Stimulated activated CD4-positive, alpha-beta T cell treated with anti-CD3 and anti-CD28 coated beads, Interleukin-1b, Interleukin-23, amount 100 ng/mL, for 48 hours (primary cell): ENCODE measurements around the gene ZNF791.
"Not testable (repeated sequence)": the region's sequence is repeated elsewhere in the genome, so short reads cannot be mapped to it uniquely, and the experiment has no call there.

ENCODE experiments used
- DNase-seq: peaks from one replicate; pipeline ENCODE4 v3.0.0-alpha.2; 2020

The ZNF791 gene

DNA sequence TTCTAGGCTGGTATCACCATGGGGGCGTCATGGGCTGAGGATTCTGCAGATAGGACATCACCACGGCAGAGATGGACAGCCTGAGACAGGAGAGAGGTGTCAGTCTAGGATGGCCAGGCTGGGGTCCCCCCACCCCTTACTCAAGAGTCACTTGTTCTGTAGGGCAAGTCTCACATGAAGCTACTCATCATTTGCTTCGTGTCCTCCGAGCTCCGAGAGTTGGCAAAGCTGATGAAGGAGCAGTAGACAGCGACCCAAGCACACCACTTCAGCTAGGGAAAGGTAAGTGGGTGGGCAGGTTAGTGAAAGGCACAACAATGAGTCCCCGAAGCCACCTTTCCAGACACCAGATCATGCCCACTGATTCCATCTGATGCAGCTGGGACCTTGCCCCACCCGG lies 57.6 kb downstream of the ZNF791 start:
- no peak for DNase-seq

DNA sequence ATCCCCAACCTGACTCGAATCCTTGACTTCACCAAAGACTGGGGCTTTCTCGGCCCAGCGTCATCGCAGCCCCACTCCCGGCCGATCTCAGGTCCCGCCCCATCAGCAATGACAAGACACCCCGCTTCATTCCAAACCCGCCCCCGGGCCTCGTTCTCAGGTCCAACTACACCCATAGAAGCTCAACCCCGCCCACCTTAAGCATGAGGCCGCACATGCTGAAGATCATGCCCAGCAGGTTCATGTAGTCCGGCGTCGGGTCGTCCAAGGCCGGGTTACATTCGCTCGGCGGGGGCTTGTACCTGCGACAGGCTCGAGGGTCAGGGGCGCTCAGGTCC lies 58.2 kb downstream of the ZNF791 start:
- peak; percentile 74 for DNase-seq

DNA sequence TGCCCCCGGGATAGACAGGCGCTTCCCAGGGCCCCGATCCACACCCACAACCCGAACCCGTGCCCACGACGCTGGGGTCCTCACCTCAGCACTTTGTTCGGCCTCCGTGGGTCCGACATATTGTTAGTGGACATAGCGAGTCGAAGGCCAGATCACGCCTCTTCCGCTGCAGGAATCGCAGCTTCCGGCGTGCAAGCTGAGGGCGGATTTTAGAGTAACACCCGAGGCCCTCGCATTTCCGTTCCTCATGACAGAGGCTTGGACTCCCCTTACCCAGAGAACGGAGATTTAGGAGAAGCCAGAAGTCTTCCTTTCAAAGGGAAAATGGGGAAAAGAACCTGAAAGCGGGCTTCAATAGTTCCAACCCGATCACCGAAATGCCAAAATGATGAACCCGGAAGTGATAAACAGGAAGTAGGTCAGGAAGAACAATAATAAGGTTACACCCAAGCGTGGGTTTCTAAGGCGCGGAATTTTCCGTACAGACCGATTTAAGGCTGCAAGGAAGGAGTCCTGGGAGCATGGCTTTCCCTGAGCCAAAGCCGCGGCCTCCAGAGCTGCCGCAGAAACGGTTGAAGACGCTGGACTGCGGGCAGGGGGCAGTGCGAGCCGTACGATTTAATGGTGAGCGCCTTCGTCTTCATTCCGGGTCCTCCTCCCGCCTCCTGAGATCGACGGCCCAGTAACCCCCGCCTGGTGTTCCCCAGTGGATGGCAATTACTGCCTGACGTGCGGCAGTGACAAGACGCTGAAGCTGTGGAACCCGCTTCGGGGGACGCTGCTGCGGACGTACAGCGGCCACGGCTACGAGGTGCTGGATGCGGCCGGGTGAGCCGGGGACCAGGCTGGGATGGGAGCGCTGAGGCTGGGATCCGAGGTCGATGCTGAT lies 58.8 kb downstream of the ZNF791 start:
- peak; percentile 66 for DNase-seq

DNA sequence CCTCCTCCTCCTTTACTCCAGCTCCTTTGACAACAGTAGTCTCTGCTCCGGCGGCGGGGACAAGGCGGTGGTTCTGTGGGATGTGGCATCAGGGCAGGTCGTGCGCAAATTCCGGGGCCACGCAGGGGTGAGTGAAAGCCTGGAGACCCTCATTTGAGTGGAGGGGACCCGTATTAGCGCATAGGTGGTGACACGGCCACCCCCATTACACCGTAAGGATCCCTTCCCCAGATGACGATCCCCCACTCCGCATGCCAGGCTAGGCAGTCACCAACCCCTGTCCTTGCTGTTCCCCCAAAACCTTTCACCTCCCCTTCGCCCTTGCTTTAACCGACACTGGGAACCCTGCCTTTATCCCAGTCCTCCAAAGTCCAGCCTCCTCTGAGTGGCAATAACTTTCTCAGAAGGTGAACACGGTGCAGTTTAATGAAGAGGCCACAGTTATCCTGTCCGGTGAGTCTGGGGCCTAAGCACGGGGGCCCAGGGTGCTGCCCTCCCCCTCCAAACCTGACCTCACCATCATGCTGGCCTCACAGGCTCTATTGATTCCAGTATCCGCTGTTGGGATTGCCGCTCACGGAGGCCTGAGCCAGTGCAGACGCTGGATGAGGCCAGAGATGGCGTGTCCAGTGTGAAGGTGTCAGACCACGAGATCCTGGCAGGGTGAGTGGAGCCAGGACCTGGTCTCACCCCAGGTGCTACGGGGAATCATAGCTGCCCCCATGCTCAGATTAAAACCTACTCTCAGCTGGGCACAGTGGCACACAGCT lies 59.6 kb downstream of the ZNF791 start:
- DNase-seq, result no peak

DNA sequence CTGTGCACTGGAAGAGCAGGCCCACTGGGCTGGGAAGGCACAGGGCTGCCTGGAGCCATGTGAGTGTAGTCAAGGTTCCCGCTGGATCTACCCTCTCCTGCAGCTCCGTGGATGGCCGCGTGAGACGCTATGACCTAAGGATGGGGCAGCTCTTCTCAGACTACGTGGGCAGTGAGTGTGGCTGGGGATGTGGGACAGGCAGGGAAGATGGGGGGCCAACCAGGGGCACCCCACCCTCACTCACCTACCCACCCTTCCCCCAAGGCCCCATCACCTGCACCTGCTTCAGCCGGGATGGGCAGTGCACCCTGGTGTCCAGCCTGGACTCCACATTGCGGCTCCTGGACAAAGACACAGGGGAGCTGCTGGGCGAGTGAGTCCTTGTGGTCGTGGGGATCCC lies 62.0 kb downstream of the ZNF791 start:
- DNase-seq, result no peak

DNA sequence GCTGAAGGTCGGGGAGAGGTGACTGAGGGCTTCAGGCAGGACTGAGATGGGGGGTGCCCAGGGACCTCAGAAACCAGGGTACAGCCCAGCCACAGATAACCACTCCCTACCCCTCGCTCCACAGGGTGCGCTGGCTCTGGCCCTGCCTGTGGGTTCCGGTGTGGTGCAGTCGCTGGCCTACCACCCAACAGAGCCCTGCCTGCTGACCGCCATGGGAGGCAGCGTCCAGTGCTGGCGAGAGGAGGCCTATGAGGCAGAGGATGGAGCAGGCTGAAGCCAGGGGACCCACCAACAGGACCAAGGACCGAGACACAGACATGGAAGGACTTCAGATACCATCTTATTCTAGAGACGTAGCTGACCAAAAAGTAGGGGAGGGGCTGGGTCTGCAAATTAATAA lies 64.7 kb downstream of the ZNF791 start:
- DNase-seq, result no peak

DNA sequence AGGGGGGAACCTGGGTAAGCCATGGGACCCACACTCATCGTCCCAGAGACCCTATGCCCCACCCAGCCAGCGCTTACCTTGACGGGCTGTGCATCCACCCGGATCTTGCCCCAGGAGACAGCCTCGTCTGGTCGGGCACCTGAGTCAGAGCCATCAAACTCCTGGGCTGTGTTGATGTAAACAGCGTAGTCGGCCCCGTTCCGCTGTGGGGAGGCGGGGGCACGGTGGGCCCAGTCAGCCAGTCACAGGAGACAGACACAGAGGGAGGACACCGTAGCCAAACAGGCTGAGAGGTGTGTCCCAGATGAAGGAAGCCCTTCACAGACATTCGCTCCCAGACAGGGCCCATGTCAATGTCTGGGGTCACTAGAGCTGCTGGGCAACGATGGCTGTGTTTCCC lies 65.2 kb downstream of the ZNF791 start:
- DNase-seq, result no peak

DNA sequence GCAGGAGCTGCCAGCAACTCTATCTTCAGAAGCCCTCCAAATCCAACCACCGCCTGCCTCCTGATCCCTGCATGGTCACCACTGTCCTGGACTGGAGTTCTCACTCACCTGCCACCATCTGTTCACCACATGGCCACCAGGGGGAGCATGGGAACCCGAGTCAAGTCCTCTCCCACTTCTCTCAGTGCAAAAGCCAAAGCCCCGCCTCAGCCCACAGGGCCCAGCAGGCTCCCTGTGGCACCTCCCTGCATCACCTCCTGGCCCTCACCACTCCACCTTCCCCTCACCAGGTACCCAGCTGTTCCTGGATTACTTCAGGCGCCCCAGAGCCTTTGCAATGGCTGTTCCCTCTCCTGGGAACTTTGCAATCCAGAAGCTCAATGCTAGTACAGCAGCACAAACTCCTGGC lies 65.7 kb downstream of the ZNF791 start:
- DNase-seq, result peak; percentile 87

DNA sequence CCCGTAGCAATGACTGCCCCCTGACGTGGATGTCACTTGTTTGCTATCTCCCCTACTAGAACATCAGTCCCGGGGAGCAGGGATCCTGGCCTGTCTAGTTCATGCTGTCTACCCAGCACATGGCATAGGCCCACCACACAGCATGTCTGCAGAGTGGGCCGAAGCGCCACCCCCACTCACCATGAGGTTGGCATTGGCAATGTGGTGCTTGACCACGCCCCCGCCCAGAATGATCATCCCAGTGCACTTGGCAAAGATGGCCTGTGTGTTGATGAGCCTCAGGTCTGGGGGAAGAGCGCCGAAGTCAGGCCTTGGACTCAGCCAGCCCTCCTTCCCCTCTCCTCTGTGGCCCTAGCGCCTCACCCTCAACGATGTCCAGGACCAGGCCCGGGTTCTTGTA lies 66.2 kb downstream of the ZNF791 start:
- no peak for DNase-seq

DNA sequence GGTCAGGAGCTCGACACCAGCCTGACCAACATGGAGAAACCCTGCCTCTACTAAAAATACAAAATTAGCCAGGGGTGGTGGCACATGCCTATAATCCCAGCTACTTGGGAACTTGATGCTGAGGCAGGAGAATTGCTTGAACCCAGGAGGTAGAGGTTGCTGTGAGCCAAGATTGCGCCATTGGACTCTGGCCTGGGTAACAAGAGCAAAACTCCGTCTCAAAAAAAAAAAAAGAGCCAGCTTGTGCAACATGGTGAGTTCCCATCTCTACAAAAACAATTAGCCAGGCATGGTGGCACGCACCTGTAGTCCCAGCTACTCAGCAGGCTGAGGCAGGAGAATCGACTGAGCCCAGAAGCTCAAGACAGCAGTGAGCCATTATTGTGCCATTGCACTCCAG lies 67.3 kb downstream of the ZNF791 start:
- not testable (repeated sequence) for DNase-seq

DNA sequence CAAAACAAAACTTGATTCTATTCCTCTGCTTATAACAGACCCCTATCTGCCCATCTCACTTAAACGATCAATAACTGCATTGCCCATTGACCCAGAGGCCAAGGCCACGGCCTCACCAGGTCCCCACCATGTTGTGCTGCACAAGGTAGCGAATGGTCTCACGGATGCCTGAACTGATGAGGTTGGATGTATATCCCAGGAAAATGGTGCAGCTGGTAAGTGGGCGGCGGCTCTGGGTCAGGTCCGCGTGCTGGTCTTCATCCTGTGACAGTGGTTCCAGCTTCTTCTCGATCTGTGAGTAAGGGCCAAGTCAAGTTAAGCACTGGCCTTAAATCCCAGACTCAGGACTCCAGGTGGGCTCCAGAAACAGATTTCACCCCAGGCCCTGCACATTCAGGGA lies 69.3 kb downstream of the ZNF791 start:
- DNase-seq, result no peak

DNA sequence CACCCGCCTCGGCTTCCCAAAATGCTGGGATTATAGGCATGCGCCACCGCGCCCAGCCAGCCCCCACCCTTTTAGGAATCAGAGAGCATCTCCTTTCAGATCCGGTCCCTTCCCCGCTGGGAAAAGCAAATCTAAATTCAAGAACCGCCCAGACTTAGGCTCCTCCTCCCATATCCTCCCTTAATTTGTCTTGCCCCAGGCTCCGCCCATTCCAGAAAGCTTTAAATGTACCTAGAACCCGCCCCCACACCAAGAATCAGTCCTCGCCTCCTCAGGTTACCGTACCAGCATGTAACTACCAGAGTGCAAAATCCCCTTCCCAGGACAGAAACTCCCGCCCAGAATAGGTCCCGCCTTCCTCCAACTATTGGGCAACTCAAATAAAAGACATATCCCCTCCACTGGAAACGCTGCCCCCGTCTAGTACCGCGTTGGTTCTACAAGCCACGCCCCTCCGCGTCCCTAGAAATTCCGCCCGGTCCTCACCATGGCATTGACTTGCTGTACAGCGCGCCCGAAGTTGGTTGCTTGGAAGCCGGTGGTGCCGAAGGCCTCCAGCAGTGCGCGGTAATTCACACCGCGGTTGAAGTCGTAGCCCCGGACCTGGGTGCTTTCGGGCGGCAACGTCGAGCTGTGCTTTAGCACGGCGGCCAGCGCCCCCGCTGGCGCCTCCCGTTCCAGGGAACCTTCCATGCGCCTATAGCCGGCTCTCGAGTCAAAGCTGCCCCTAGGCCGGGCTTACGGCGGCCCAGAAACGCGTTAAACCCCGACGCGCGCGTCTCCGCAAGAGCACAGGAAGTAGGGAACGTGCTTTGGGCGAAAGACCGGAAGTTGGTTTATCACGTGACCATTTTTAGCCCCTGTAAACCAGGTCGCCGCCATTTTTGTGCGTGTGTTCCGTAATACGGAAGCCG lies 70.6 kb downstream of the ZNF791 start, which contains the start of gene DHPS:
DHPS (minus strand) TSS at position 807 of the 914 bp plus-strand sequence; CDS start at position 693, 114 bp downstream.
- DNase-seq, result peak; percentile 93
